HEK293 (cell line): ENCODE results near the gene TNKS2.

Source experiments
- CTCF ChIP-seq: fragments of 450-650 bp; formaldehyde crosslinking; IDR thresholded peaks from 2 replicates; pipeline ENCODE4 v1.5.1; 2016; ENCODE audit warnings: missing biosample characterization, missing genetic modification characterization
- GLI4 ChIP-seq: fragments of 450-650 bp; formaldehyde crosslinking; IDR thresholded peaks from 2 replicates; pipeline ENCODE4 v1.5.1; 2016; ENCODE audit warnings: missing biosample characterization, missing genetic modification characterization
- GLIS1 ChIP-seq: fragments of 450-650 bp; formaldehyde crosslinking; IDR thresholded peaks from 2 replicates; pipeline ENCODE4 v1.5.1; 2016; ENCODE audit warnings: missing biosample characterization, missing genetic modification characterization
- ZNF114 ChIP-seq: fragments of 450-650 bp; formaldehyde crosslinking; IDR thresholded peaks from 2 replicates; pipeline ENCODE4 v1.5.0; 2017; ENCODE audit warnings: missing biosample characterization, missing genetic modification characterization
- ZNF169 ChIP-seq: fragments of 450-650 bp; formaldehyde crosslinking; IDR thresholded peaks from 2 replicates; pipeline ENCODE4 v1.5.1; 2016; ENCODE audit warnings: missing biosample characterization, missing genetic modification characterization

GRCh38 chr10:91778485-91778884 is 19.7 kb upstream of the TNKS2 start:
- TF ChIP-seq GLIS1 (tag by site-specific recombination) (no peak), ZNF169 (tag by site-specific recombination) (no peak), CTCF (no peak), GLI4 (tag by site-specific recombination) (no peak), ZNF114 (no peak)
